ENCODE data around the gene ATP8B2.

DNA sequence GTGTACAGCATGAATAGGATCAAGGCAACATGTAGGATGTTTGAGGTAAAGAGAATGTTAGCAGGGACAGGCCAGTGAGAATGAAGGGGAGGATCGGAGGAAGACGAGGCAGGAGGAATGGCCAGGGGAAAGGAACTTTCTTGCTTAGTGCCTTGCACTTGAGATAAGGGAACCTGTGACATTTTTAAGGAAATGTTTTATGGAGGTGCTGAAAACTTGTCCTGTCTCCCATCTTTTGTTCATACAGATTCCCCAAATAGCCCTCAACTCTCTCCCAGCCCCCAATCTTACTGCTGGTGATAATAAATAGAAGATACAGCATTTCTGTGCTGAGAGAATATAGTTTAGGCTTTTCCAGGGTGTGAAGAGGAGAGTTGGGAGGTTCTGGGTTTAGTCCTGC, 13.6 kb downstream of the ATP8B2 start:
- TF ChIP-seq POLR2AphosphoS5 (IDR thresholded peaks at IDR 0.05) = no peak
- no peak for TF ChIP-seq POLR2A (IDR thresholded peaks at IDR 0.05)
